Ascending aorta (tissue), 2 donors: ENCODE results near the gene C16orf87. TPM values are rescaled to one million over a fixed set of nuclear protein-coding genes. Genes with fewer than 3 reads are reported as not detected.
A peak's percentile ranks its signal among the peaks of the same experiment; 100 is the strongest.

Experiments
- DNase-seq, 2 donors: peaks; one replicate each; pipeline ENCODE4 v3.0.0-alpha.2; 2019; ENCODE audit warnings: low spot score in 2 of 2
- H3K27ac ChIP-seq, 2 donors: fragments of 200-600 bp; sonication (generic); one replicate each; pipeline ENCODE4 v1.5.1; 2016 to 2017; ENCODE audit warnings: mild to moderate bottlenecking in 1 of 2
- H3K27me3 ChIP-seq: fragments of 200-600 bp; sonication (generic); one replicate; pipeline ENCODE4 v1.5.1; 2017
- H3K36me3 ChIP-seq, 2 donors: fragments of 200-600 bp; sonication (generic); one replicate each; pipeline ENCODE4 v1.5.1; 2016
- H3K4me1 ChIP-seq, 2 donors: fragments of 200-600 bp; sonication (generic); one replicate each; pipeline ENCODE4 v1.5.1; 2016 to 2017; ENCODE audit warnings: mild to moderate bottlenecking in 1 of 2
- H3K4me3 ChIP-seq, 2 donors: fragments of 200-600 bp; sonication (generic); one replicate each; pipeline ENCODE4 v1.5.1; 2016 to 2017; ENCODE audit warnings: mild to moderate bottlenecking in 1 of 2
- H3K9me3 ChIP-seq, 2 donors: fragments of 200-600 bp; sonication (generic); one replicate each; pipeline ENCODE4 v1.5.1; 2016
- CTCF ChIP-seq, 3 experiments: fragments of 200-600 bp in 2 of 3; fragments of 450-650 bp in 1 of 3; sonication (generic) in 2 of 3; IDR thresholded peaks; one replicate each; pipeline ENCODE4 v1.5.1; 2016 to 2019; ENCODE audit warnings: antibody characterized with exemption in 3 of 3, mild to moderate bottlenecking in 1 of 3, moderate library complexity in 1 of 3
- intact Hi-C: fragments of 100-400 bp; cut with DNase I; formaldehyde crosslinking; loops from one replicate; pipeline ENCODE4 v1.15.1; 2023
- total RNA-seq: library from RNA; depleted of rRNA; stranded (reverse); fragments of >200 nt; gene quantifications from one replicate; pipeline ENCODE4 v1.1.0, GENCODE V29; 2016

Gene C16orf87
- total RNA-seq, 1 donor from 2014 or later = under 0.01 TPM

GRCh38 chr16:46866286-46866685 lies 35.3 kb upstream of the C16orf87 start:
- Histone ChIP-seq H3K9me3 (no peaks in the 10 kb centered on the region), H3K4me3 (no peak overlapping the region), H3K4me1 (no peaks in the 10 kb centered on the region), H3K27ac (no peak overlapping the region), H3K36me3 (no peaks in the 10 kb centered on the region), H3K27me3 (no peaks in the 10 kb centered on the region)
- DNase-seq = no peak
- intact Hi-C loops = no loop called here
- no peak for TF ChIP-seq CTCF (IDR thresholded peaks at IDR 0.05)

- H3K27me3 ChIP-seq = no peaks in the 10 kb centered on the region
- H3K4me3 ChIP-seq = no peak overlapping the region
- no peak overlapping the region for H3K27ac ChIP-seq
- H3K9me3 ChIP-seq = no peaks in the 10 kb centered on the region
- DNase-seq = no peak
- no peaks in the 10 kb centered on the region for H3K36me3 ChIP-seq
- intact Hi-C loops = no loop called here
- no peaks in the 10 kb centered on the region for H3K4me1 ChIP-seq
- TF ChIP-seq CTCF (IDR thresholded peaks at IDR 0.05) = no peak
These were observed 31.8 kb upstream of the C16orf87 start for GRCh38 chr16:46862555-46863447.

- intact Hi-C loops = no loop called here
- Histone ChIP-seq H3K27ac (no peak overlapping the region), H3K4me3 (no peak overlapping the region), H3K27me3 (no peaks in the 10 kb centered on the region), H3K9me3 (no peaks in the 10 kb centered on the region), H3K36me3 (no peaks in the 10 kb centered on the region), H3K4me1 (peaks cover 0 to 3% of the 10 kb centered on the region in 2 donors)
- no peak for TF ChIP-seq CTCF (IDR thresholded peaks at IDR 0.05)
- DNase-seq = no peak
These were observed 28.8 kb upstream of the C16orf87 start for GRCh38 chr16:46859719-46860152.

GRCh38 chr16:46858151-46858550 lies 27.2 kb upstream of the C16orf87 start:
- TF ChIP-seq CTCF (IDR thresholded peaks at IDR 0.05) = no peak
- peaks cover 0 to 3% of the 10 kb centered on the region in 2 donors for H3K4me1 ChIP-seq
- no peak for DNase-seq
- H3K9me3 ChIP-seq = no peaks in the 10 kb centered on the region
- H3K4me3 ChIP-seq = no peak overlapping the region
- intact Hi-C loops = no loop called here
- H3K27ac ChIP-seq = peak overlapping the region in 1 of 2 donors; percentile 7
- no peaks in the 10 kb centered on the region for H3K27me3 ChIP-seq
- no peaks in the 10 kb centered on the region for H3K36me3 ChIP-seq

GRCh38 chr16:46857368-46857945 lies 26.5 kb upstream of the C16orf87 start:
- no peaks in the 10 kb centered on the region for H3K27me3 ChIP-seq
- H3K36me3 ChIP-seq = no peaks in the 10 kb centered on the region
- peak overlapping the region in 1 of 2 donors; percentile 7 for H3K27ac ChIP-seq
- peaks cover 0 to 3% of the 10 kb centered on the region in 2 donors for H3K4me1 ChIP-seq
- H3K9me3 ChIP-seq = no peaks in the 10 kb centered on the region
- TF ChIP-seq CTCF (IDR thresholded peaks at IDR 0.05) = peak in 2 of 3 experiments; percentile 43 to 48
- intact Hi-C loops = loop anchor here (2.0 kb wide), 1 partner anchor 25 kb away; no protein-coding TSS in a partner anchor
- H3K4me3 ChIP-seq = no peak overlapping the region
- DNase-seq = no peak
